NOMO-1 treated with DMSO at 0.1 percent for 48 hours (cell line): ENCODE measurements around the gene FGF12.

ENCODE experiments used
- DNase-seq: peaks from one replicate; lab custom pipeline; 2025; ENCODE audit not compliant: unreplicated experiment; lab: John Stamatoyannopoulos, UW

Gene FGF12

DNA sequence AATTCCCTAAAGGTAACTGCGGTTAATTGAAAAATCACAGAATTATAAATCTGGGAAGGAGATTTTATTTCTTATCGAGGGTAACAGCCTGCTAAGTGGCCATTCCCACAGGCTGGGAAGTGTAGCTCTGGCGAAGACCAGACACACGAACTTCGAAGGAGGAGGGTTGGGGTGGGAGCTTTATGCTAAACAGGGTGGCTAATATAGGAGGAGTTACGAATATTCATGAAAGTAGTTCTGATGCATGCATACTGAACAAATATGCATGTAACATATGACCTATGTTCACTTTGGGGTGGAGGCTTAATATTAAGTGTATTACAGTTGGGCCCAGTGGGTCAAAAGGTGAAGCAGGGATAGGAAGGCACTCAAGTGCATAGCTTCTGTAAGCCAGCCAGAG lies 221.6 kb downstream of the FGF12 start:
- no peak for DNase-seq

DNA sequence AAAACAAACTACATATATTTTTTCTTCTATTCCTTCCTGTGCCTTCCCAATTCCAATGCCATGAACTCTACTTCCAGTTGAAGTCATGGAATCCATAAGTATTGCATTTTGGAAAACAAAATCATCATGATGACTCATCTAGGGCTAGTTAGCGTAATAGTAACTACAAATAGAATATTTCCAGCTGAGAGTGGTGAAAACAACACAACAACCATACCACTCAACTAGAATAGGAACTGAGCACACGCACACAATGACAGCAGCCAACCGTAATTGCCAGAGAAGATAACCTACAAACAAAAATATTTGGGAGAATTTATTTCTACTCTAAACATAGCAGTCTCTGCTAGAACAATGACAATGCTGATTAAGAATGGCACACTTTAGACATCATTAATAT lies 225.9 kb downstream of the FGF12 start:
- DNase-seq: no peak

DNA sequence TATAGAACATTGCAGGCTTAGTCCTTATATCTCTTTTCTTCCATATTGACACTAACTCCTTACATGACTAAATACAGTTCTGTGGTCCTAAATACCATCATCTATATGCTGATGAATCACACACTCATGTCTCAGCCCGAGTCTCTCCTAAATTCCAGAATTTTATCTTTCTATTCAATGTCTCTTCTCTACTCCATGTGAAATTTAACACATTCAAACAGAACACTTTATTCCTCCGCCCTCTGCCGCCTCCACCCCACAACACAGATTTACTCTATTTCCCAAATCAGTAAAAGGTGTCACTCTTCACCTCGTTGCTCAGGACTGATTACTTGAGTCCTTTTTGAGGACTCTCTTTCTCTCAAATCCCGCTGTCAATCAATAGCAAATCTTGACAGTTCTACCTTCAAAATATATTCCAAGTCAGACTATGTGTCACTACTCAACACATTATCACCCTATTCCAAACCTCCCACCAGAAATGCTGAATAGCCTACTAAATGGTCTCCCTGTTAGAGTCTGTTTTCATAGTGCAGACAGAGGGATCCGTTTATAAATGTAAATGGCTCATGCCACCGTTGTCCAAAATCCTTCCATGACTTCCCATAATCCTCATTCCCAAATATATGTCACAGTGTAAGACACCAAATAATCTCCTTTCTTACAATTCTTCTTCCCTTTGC lies 230.3 kb downstream of the FGF12 start:
- no peak for DNase-seq

DNA sequence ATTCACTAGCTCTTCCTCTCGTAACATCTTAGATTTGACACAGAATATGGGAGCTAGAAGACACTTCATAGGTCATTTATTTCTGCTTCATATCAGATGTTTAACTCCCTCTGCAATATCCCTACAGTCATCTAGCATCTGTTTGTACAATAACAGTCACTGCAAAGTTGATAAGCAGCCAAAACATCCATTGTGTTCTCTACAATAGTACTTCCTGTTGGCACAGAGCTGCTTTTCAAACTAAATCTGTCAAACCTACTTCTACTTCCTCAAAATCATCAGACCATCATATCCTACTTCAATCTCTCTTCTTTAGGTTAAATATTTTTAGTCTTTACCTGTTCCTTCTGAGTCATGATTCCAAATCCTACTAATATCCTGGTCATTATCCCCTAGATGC lies 233.2 kb downstream of the FGF12 start:
- DNase-seq: peak; percentile 11

DNA sequence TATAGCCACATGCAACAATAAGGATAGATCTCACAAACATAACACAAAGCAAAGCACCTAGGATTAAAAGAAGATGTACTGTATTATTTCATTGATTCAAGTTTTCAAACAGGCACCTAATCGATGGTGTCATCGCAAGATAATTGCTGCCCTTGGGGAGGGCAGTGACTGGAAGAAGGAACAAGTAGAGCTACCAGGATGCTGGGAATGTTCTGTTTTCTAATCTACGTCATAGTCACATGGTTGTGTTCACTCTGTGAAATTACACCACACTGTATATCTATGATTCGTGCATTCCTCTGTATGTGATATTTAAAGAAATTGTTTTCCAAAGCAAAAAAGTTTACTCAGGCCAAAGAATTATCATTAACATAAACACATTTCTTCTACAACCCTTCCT lies 236.6 kb downstream of the FGF12 start:
- DNase-seq: no peak

DNA sequence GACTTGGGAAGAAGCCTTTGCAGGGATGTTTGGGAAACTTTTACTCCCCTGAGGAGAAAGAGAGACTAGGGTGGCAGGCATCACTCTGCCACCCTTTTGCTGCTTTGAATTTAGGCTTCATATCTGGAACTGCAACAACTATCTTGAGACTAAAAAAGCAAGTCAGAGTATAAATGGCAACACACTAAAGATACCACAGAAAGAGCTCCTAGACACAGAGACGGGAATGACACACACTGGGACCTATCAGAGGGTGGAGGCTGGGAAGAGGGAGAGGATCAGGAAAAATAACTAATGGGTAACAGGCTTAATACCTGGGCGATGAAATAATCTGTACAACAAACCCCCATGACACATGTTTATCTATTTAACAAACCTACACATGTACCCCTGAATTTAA lies 237.8 kb downstream of the FGF12 start:
- no peak for DNase-seq

DNA sequence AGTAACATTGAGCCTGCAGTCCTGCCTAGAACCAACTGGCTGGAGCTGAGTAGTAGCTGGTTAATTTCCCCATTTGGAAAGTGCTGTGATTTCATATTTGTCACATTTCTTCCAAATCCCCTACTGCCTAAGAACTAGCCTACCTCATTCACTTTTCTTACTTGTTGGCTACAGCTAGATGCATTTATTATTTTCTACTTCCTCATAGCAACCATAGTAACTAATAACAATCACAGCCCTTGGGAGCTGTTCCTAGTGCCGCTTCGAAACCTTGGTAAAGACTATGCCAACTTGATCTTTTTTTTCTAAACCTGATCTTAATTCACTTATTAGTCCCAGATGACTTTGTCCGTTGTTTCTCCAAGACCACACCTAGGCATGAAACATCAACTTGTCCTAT lies 240.3 kb downstream of the FGF12 start:
- DNase-seq: no peak

DNA sequence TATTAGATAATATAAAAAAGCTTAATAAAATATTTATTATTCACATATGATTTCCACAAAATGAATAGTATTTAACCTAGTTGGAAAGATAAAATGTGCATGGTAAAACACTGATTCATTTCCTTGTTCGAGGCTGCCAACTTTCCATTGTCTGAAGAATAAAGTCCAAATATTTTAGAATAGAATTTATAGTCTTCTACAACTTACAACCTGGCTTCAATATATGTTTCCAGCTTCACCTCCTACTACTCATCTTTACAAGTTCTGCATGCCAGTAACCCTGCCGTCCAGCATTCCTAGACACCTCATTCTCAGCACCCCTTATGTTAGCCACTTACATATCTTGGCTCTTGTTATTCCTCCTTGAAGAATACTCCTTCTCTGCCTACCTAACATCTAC lies 244.5 kb downstream of the FGF12 start:
- DNase-seq: no peak

DNA sequence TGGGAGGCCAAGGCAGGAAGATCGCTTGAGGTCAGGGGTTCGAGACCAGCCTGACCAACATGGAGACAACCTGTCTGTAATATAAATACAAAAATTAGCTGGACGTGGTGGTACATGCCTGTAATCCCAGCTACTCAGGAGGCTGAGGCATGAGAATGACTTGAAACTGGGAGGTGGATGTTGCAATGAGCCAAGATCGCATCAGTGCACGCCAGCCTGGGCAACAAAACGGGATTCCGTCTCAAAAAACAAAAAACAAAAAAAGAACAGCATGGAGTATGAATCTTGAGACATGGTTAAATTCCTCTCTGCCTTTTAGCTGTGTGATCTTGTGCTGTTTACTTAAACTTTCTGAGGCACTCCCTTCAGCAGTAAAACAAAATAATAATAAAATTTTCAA lies 244.9 kb downstream of the FGF12 start:
- DNase-seq: no peak

DNA sequence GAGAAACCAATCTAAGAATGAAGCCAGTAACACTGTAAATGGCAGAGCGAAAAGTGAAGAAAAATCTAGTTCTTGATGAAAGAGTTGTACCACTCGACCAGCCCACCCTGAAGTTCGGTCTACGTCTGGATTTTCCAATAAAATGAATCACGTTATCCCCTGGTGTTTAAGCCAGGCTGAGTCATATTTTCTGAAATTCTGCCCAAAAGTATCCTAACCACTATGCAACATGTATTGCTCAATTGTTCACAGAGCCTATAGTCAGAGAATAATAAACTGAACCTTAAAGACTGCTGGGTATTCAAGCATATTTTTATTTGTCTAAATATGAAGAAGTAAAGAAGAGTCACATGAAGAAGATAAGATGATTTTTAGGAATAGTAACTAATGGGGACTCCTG lies 245.7 kb downstream of the FGF12 start:
- no peak for DNase-seq

DNA sequence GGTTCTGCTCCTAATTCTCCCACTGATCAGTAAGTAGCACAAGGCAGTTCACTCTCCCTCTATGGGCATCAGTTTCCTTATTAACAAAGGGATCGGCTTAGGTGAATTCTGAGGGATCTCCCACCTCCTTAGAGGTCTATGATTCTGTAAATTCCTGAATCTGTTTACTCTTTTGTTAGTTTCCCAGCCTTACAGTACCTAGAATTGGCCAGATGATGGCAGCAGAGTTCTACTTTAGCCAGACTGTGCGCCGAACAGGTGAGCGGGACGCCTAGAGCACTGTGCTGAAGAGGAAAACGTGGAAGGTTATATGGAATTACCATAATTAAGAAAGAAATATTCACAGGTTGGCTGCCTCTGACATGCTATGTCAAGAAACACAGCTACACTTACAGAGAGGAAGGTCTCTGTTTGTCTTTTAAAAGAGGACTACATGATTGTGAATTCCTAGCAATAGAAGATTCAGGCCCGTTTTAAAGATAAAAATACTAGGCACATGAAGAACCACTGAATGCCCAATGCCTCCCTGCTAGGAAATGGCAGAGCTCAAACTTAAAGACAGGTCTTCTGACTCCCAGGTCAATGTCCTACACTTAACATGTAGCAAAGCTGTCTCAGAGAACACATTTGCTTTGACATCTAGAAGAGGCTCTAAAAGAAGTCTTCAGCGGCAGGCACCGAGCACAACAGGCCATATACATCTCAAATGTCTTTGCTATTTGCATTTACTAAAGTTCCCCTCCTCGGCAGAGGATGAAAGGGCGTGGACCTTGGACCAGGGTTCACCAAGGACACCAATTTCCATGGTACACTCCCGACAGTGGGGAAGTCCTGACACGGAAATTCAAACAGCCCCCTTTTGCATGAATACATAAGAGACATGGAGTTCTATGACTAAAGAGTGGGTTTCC lies 259.9 kb downstream of the FGF12 start:
- peak; percentile 37 for DNase-seq

DNA sequence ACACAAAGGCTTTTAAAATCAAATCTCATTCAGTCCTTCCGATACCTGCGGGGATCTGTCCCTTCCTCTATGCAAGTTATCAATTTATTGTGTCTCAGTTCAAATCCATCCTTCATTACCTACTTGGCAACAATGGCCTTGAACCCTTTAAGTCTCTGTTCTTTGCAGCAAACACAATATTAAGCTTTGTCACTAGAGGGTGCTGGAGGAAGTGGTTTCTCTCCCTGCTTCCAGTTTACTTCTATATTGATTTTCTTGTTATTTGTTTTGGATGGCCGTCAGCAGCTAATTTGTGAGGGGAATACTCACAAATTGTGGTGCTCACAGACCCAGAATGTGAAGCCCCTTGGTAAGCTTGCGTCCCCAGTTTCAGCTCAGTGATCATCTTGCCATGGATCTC lies 278.3 kb downstream of the FGF12 start:
- no peak for DNase-seq

DNA sequence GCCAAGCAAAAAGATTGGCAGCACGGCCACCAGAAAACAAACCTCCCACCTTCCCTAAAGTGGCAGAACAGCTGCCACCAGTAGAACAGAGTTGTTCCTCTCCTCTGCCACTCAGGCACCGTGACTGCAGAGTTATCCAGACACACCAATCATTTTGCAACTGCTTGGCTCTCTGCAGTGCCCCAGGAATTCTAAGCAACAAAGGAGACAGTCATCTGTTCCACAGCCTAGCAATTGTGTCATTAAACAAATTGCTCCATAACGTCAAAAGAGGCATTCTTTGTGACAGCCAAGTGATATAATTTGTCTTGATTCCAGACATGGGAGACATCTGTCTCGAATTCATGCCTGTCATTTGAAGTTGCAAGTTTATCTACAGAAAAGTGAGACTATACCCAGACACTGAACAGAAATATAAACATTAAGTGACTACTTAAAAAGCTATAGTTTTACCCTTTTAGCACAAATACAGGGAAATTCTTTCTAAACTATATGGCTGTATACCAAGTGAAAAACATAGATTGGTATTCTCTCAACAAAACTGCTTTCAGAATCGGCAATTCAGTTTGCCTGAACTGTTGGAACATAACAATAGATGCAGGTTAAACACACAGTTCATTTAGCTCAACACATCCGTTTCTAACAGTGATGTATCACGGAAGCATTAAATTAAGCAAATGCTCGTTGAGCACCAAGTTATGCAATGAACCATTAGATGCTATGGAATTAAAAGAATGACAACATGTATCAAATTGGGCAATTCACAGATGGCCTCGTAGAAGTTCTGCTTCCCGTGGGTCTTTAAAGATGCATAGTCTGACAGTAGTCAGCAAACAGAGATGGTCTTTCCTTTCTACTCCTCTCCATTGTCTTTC lies 281.3 kb downstream of the FGF12 start:
- no peak for DNase-seq

DNA sequence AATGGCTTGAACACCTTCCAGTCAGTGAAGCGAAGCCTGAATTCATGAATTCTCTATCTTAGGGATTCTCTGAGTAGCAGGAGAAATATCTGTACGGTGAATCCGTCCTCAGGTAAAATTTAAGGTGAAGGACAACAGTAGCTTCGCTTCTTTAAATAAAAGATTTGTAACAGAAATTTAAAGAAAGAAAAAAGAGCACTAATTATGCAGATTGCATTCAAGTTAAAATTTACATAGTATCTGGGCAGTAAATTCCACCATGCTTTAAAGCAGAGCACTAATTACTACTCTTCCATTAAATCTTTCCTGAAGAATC lies 282.6 kb downstream of the FGF12 start:
- no peak for DNase-seq

DNA sequence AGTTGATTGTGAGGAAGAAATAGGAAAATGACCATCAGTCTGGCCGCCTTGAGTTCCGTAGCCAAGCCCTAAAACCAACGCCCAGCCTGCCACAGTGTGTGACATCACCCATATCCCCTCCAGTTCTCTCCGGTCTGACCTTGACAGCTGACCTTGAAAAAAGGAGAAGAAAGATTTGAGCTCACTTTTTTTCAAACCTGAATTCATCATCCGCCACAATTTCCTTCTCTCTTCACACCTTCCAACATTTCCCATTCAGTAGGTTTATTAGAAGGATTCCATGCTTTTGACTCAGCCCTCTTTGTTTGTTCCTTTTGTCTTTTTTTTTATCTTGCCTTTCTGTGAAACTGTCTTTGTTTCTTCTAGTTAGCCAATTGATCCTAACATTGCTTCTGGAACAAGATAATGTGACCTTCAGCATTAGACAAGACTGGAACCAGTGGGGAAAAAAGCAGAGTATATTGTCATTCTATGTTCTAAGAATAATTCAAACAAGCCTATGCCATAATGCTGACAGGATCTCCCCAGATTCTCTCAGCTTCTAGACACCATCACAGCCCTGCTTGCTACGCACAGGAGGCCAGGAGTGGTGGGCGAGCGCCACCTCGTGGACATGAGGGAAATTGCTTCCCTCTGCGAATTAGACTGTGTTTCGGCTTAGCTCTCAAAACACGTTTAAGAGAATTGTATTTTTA lies 283.1 kb downstream of the FGF12 start:
- DNase-seq: peak; percentile 55

DNA sequence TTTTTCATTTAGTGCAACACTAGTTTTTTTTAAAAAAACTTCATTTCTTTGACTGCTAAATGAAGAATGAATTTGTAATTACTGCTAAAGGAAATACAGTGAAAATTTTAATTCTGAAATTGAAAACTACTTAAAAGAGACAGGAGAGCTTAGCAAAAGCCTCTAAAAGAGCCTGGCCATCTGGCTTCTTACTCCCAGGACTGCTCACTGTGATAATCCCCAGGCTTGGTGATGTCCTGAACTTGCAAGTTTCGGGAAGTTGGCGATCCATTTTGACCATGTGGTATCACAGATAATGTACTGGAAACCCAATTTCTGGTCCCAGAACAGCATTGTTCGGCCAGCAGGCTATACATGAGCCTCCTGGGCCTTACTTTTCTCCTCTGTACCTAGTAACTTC lies 292.1 kb downstream of the FGF12 start:
- DNase-seq: no peak

DNA sequence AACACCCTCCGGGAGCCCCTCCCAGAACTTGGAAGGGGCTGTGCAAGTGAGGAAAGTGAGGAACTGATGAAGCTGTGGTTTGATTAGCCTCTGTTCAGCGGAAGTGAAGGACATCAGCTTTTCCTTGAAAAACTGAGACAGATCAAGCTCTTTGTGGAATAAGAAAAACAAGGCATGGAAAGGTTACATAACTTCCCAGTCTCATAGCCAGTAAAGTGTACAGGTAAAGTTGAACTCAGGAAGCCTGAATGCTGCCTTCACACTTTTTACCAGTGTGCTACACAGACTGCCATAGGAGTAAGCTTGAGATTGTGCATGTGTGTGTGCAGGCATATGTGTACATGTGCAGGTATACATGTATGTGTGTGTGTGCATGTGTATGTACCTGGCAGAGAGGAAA lies 293.2 kb downstream of the FGF12 start:
- no peak for DNase-seq

DNA sequence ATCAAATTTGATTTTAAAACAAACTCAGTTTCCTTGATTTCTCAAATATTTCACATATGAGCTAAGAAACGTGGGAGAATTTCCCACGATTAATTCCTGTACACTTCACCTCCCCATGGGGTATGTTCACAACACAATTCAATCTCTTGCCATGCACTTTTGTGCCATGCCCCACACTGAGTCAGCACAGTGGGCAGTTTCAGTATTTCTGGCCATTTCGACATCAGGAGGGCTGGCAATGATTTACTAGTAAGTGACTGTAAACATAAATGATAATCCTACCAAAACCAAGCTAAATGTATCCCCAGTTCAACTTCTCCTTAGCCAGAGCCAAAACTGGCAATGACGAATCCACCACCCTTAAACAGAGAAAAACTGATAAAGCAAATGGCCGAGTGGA lies 293.6 kb downstream of the FGF12 start:
- DNase-seq: no peak

DNA sequence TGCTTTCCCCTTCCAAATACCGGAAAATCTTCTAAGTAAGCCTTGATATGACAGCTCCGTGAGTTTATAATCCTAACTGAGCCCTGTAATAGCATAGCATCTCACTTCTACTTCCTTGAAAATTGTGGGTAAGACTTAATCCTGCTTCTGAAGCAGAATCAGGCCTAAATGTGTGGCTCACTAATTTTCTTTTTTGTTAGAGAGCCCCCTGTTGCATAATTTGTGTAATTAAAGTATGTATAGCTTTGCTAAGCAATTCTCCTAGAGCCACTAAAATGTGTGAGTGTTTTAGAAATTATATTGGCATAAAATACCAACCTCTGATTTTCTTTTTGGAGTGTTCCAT lies 304.4 kb downstream of the FGF12 start:
- no peak for DNase-seq

DNA sequence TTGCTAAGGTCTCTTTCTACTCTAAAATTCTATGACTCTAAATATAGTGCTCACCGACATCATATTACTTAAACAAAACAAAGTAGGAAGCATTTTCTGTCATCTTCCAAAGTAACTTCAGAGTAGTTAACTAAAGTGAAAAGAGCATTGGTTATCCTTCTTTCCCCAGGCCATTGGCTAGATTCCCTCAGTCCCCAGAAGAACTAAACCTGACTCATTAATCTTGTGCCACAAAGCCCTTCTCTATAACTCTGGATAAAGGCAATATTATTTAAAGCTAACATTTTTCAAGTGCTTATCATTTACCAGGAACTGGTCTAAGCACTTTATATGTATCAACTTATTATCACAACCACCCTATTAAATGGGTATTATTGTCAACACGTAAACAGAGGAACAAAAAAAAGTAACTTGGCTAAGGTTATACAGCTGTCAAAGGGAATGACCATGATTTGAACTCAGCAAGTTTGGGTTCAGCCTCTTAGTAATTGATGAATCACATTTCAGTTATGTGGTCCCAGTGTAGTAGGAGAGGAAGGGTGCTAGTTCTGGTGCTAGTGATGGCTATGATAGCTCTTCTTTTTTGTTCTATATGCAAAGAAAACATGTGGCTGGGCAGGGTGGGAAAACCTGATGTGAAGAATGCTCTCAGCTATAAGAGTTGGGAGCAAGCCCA lies 304.9 kb downstream of the FGF12 start:
- no peak for DNase-seq

DNA sequence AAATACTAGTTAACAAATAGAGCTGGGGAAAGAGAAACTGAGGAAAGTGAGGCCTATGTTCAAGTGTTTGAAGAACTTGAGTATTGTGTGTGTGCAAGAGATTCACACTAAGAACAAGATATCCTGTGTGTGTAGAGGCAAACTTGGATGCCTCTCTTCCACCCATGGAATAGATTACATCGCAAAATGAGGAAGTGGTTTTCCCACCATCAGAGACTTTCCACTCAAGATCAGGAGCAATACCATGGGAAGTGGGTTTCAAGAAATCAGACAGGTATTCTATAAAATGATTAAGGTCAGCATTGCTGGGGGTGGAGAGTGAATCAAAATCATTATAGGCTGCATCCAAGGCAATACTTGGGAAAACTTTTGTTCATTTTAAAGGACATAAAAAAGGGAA lies 308.0 kb downstream of the FGF12 start:
- no peak for DNase-seq
